HEK293 (cell line): ENCODE data around the gene MTFMT.
"Not testable (repeated sequence)": the region's sequence is repeated elsewhere in the genome, so short reads cannot be mapped to it uniquely, and the experiment has no call there.

Experiments
- CTCF ChIP-seq: fragments of 450-650 bp; formaldehyde crosslinking; IDR thresholded peaks from 2 replicates; pipeline ENCODE4 v1.5.1; 2016; ENCODE audit warnings: missing biosample characterization, missing genetic modification characterization
- GLI4 ChIP-seq: fragments of 450-650 bp; formaldehyde crosslinking; IDR thresholded peaks from 2 replicates; pipeline ENCODE4 v1.5.1; 2016; ENCODE audit warnings: missing biosample characterization, missing genetic modification characterization
- TCF7L2 ChIP-seq: IDR thresholded peaks from 2 replicates; pipeline ENCODE4 v1.6.1; 2011; ENCODE audit warnings: low read depth, mild to moderate bottlenecking, inconsistent platforms, low read length, moderate library complexity, borderline replicate concordance
- ZBTB20 ChIP-seq: fragments of 450-650 bp; formaldehyde crosslinking; IDR thresholded peaks from 2 replicates; pipeline ENCODE4 v1.5.1; 2016; ENCODE audit warnings: missing biosample characterization, missing genetic modification characterization
- ZFP69B ChIP-seq: fragments of 450-650 bp; formaldehyde crosslinking; IDR thresholded peaks from 2 replicates; pipeline ENCODE4 v1.5.1; 2016; ENCODE audit warnings: missing biosample characterization, missing genetic modification characterization
- ZNF10 ChIP-seq: fragments of 450-650 bp; formaldehyde crosslinking; IDR thresholded peaks from 2 replicates; pipeline ENCODE4 v1.5.1; 2017; ENCODE audit warnings: missing biosample characterization, missing genetic modification characterization
- ZNF169 ChIP-seq: fragments of 450-650 bp; formaldehyde crosslinking; IDR thresholded peaks from 2 replicates; pipeline ENCODE4 v1.5.1; 2016; ENCODE audit warnings: missing biosample characterization, missing genetic modification characterization
- ZNF354C ChIP-seq: fragments of 450-650 bp; formaldehyde crosslinking; IDR thresholded peaks from 2 replicates; pipeline ENCODE4 v1.5.1; 2016; ENCODE audit warnings: missing biosample characterization, missing genetic modification characterization, low read depth, borderline replicate concordance
- ZNF837 ChIP-seq: fragments of 450-650 bp; formaldehyde crosslinking; IDR thresholded peaks from 2 replicates; pipeline ENCODE4 v1.5.1; 2016; ENCODE audit warnings: missing biosample characterization, missing genetic modification characterization
- TF ChIP-seq, protein P1 (sequence below): fragments of 450-650 bp; formaldehyde crosslinking; IDR thresholded peaks from 2 replicates; pipeline ENCODE4 v1.5.1; 2016; ENCODE audit warnings: missing biosample characterization, missing genetic modification characterization
- TF ChIP-seq, protein P2 (sequence below): fragments of 450-650 bp; formaldehyde crosslinking; IDR thresholded peaks from 2 replicates; pipeline ENCODE4 v1.5.1; 2016; ENCODE audit warnings: missing biosample characterization, missing genetic modification characterization

DNA sequence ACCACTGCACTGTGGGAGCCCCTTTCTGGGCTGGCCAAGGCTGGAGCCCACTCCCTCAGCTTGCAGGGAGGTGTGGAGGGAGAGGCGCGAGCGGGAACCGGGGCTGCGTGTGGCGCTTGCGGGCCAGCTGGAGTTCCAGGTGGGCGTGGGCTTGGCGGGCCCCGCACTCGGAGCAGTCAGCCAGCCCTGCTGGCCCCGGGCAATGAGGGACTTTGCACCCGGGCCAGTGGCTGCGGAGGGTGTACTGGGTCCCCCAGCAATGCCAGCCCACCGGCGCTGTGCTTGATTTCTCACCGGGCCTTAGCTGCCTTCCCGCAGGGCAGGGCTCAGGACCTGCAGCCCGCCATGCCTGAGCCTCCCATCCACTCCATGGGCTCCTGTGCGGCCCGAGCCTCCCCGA is 45.5 kb upstream of the MTFMT start:
- TF ChIP-seq ZNF169 (tag by site-specific recombination); ZBTB20; CTCF (tag by site-specific recombination); ZFP69B; TCF7L2; ZNF10 (tag by site-specific recombination); ZNF354C (tag by site-specific recombination); ZNF837 (tag by site-specific recombination); GLI4 (tag by site-specific recombination): not testable (repeated sequence)
- TF ChIP-seq, protein P1, sequence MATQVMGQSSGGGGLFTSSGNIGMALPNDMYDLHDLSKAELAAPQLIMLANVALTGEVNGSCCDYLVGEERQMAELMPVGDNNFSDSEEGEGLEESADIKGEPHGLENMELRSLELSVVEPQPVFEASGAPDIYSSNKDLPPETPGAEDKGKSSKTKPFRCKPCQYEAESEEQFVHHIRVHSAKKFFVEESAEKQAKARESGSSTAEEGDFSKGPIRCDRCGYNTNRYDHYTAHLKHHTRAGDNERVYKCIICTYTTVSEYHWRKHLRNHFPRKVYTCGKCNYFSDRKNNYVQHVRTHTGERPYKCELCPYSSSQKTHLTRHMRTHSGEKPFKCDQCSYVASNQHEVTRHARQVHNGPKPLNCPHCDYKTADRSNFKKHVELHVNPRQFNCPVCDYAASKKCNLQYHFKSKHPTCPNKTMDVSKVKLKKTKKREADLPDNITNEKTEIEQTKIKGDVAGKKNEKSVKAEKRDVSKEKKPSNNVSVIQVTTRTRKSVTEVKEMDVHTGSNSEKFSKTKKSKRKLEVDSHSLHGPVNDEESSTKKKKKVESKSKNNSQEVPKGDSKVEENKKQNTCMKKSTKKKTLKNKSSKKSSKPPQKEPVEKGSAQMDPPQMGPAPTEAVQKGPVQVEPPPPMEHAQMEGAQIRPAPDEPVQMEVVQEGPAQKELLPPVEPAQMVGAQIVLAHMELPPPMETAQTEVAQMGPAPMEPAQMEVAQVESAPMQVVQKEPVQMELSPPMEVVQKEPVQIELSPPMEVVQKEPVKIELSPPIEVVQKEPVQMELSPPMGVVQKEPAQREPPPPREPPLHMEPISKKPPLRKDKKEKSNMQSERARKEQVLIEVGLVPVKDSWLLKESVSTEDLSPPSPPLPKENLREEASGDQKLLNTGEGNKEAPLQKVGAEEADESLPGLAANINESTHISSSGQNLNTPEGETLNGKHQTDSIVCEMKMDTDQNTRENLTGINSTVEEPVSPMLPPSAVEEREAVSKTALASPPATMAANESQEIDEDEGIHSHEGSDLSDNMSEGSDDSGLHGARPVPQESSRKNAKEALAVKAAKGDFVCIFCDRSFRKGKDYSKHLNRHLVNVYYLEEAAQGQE (tag by site-specific recombination): not testable (repeated sequence)
- TF ChIP-seq, protein P2, sequence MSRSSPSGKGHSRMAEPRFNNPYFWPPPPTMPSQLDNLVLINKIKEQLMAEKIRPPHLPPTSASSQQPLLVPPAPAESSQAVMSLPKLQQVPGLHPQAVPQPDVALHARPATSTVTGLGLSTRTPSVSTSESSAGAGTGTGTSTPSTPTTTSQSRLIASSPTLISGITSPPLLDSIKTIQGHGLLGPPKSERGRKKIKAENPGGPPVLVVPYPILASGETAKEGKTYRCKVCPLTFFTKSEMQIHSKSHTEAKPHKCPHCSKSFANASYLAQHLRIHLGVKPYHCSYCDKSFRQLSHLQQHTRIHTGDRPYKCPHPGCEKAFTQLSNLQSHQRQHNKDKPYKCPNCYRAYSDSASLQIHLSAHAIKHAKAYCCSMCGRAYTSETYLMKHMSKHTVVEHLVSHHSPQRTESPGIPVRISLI (tag by site-specific recombination): not testable (repeated sequence)
